ENCODE measurements around the gene RSAD1.

The RSAD1 gene

GRCh38 chr17:50533720-50534148 lies 55.1 kb downstream of the RSAD1 start:
- ChIA-PET CTCF (interaction anchor here (0.9 kb wide), 1 partner anchor 13 kb away, joined by 4 read pairs; the partner anchor contains the start of gene SPATA20), POLR2A (interaction anchor here (3.1 kb wide), 1 partner anchor 8 kb away, joined by 12 read pairs; no protein-coding TSS in a partner anchor)
- H3K4me1 ChIP-seq (ENCODE audit: control insufficient read depth, insufficient read depth, low read length) = peaks cover 19% of the 10 kb centered on the region
- H3K9me3 ChIP-seq (ENCODE audit: control insufficient read depth, insufficient read depth, low read depth, low read length) = no peaks in the 10 kb centered on the region
- no peak overlapping the region; the same call in 1 of the 2 replicates for H3K27ac ChIP-seq (ENCODE audit: extremely low read depth, low read depth, low read length)
- H3K4me3 ChIP-seq (ENCODE audit: low read depth, low read length) = no peak overlapping the region
- no peaks in the 10 kb centered on the region for H3K36me3 ChIP-seq (ENCODE audit: control insufficient read depth in 2 of 2, insufficient read depth in 1 of 2, low read length in 2 of 2)
- TF ChIP-seq ZXDB (tag by site-specific recombination; IDR thresholded peaks at IDR 0.05) (peak; percentile 68), OVOL3 (tag by site-specific recombination; IDR thresholded peaks at IDR 0.05) (no peak), ZNF335 (tag by site-specific recombination; conservative IDR thresholded peaks at IDR 0.05) (peak; percentile 49), PRDM10 (tag by site-specific recombination; IDR thresholded peaks at IDR 0.05) (peak; percentile 44; the same call in 1 of the 2 replicates), WT1 (tag by site-specific recombination; IDR thresholded peaks at IDR 0.05) (peak; percentile 88), ZNF510 (tag by site-specific recombination; IDR thresholded peaks at IDR 0.05; ENCODE audit: insufficient replicate concordance) (no peak), ZNF843 (tag by site-specific recombination; IDR thresholded peaks at IDR 0.05) (peak; percentile 47; the same call in 1 of the 2 replicates), BCL11B (tag by site-specific recombination; IDR thresholded peaks at IDR 0.05; ENCODE audit: low read depth) (0 out of 2 replicates have a peak, but pooled peaks have one; percentile 25), ZNF394 (tag by site-specific recombination; IDR thresholded peaks at IDR 0.05; ENCODE audit: borderline replicate concordance) (peak; percentile 74; the same call in 1 of the 2 replicates), ZNF37A (tag by site-specific recombination; IDR thresholded peaks at IDR 0.05) (no peak), ZNF121 (tag by site-specific recombination; IDR thresholded peaks at IDR 0.05) (no peak), ZNF341 (tag by site-specific recombination; IDR thresholded peaks at IDR 0.05; ENCODE audit: low read depth) (peak; percentile 74; the same call in 1 of the 2 replicates), ZEB2 (tag by site-specific recombination; IDR thresholded peaks at IDR 0.05) (peak; percentile 71), ZBTB1 (tag by site-specific recombination; IDR thresholded peaks at IDR 0.05) (no peak), ZNF660 (tag by site-specific recombination; IDR thresholded peaks at IDR 0.05) (no peak), GLI4 (tag by site-specific recombination; IDR thresholded peaks at IDR 0.05) (no peak), KLF16 (tag by site-specific recombination; IDR thresholded peaks at IDR 0.05) (0 out of 2 replicates have a peak, but pooled peaks have one; percentile 41), ZNF555 (tag by site-specific recombination; conservative IDR thresholded peaks at IDR 0.05) (no peak), GFI1B (tag by site-specific recombination; IDR thresholded peaks at IDR 0.05) (no peak), ZFP69B (tag by site-specific recombination; IDR thresholded peaks at IDR 0.05) (peak; percentile 15; the same call in 1 of the 2 replicates), ZNF623 (tag by site-specific recombination; IDR thresholded peaks at IDR 0.05) (no peak), ZBTB20 (tag by site-specific recombination; IDR thresholded peaks at IDR 0.05) (peak; percentile 60), ZBTB17 (tag by site-specific recombination; IDR thresholded peaks at IDR 0.05) (peak; percentile 72), GLI2 (tag by site-specific recombination; IDR thresholded peaks at IDR 0.05; ENCODE audit: borderline replicate concordance, low read depth) (no peak)
- TF ChIP-seq, protein P1, sequence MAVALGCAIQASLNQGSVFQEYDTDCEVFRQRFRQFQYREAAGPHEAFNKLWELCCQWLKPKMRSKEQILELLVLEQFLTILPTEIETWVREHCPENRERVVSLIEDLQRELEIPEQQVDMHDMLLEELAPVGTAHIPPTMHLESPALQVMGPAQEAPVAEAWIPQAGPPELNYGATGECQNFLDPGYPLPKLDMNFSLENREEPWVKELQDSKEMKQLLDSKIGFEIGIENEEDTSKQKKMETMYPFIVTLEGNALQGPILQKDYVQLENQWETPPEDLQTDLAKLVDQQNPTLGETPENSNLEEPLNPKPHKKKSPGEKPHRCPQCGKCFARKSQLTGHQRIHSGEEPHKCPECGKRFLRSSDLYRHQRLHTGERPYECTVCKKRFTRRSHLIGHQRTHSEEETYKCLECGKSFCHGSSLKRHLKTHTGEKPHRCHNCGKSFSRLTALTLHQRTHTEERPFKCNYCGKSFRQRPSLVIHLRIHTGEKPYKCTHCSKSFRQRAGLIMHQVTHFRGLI (tag by site-specific recombination; IDR thresholded peaks at IDR 0.05) = no peak
- TF ChIP-seq, protein P2, sequence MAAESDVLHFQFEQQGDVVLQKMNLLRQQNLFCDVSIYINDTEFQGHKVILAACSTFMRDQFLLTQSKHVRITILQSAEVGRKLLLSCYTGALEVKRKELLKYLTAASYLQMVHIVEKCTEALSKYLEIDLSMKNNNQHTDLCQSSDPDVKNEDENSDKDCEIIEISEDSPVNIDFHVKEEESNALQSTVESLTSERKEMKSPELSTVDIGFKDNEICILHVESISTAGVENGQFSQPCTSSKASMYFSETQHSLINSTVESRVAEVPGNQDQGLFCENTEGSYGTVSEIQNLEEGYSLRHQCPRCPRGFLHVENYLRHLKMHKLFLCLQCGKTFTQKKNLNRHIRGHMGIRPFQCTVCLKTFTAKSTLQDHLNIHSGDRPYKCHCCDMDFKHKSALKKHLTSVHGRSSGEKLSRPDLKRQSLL (tag by site-specific recombination; IDR thresholded peaks at IDR 0.05) = no peak
- TF ChIP-seq, protein P3, sequence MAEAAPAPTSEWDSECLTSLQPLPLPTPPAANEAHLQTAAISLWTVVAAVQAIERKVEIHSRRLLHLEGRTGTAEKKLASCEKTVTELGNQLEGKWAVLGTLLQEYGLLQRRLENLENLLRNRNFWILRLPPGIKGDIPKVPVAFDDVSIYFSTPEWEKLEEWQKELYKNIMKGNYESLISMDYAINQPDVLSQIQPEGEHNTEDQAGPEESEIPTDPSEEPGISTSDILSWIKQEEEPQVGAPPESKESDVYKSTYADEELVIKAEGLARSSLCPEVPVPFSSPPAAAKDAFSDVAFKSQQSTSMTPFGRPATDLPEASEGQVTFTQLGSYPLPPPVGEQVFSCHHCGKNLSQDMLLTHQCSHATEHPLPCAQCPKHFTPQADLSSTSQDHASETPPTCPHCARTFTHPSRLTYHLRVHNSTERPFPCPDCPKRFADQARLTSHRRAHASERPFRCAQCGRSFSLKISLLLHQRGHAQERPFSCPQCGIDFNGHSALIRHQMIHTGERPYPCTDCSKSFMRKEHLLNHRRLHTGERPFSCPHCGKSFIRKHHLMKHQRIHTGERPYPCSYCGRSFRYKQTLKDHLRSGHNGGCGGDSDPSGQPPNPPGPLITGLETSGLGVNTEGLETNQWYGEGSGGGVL (tag by site-specific recombination; IDR thresholded peaks at IDR 0.05) = peak; percentile 54
- TF ChIP-seq, protein P4, sequence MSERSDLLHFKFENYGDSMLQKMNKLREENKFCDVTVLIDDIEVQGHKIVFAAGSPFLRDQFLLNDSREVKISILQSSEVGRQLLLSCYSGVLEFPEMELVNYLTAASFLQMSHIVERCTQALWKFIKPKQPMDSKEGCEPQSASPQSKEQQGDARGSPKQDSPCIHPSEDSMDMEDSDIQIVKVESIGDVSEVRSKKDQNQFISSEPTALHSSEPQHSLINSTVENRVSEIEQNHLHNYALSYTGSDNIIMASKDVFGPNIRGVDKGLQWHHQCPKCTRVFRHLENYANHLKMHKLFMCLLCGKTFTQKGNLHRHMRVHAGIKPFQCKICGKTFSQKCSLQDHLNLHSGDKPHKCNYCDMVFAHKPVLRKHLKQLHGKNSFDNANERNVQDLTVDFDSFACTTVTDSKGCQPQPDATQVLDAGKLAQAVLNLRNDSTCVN (tag by site-specific recombination; optimal IDR thresholded peaks at IDR 0.05) = peak; percentile 59
